Measurements from ENCODE around the gene DGKB.

The DGKB gene

DNA sequence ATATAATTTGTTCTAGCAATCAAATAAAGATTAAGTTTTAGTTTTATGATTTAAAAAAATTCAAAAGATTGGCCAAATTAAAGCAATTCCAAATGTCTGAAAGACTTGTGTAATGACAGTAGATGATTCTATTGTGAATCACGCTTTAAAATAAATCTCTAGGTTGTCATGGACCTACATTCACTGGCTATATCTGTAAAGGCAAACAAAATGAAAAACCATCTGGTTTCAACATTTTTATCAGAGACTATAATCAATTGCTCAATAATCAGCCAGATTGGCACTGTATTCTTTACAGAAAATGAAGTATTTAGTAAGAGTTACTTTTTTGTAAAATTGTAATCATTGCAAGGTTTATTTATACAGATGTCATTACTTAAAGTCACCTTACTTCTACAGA, 60.7 kb downstream of the DGKB start:
- TF ChIP-seq, protein P1, sequence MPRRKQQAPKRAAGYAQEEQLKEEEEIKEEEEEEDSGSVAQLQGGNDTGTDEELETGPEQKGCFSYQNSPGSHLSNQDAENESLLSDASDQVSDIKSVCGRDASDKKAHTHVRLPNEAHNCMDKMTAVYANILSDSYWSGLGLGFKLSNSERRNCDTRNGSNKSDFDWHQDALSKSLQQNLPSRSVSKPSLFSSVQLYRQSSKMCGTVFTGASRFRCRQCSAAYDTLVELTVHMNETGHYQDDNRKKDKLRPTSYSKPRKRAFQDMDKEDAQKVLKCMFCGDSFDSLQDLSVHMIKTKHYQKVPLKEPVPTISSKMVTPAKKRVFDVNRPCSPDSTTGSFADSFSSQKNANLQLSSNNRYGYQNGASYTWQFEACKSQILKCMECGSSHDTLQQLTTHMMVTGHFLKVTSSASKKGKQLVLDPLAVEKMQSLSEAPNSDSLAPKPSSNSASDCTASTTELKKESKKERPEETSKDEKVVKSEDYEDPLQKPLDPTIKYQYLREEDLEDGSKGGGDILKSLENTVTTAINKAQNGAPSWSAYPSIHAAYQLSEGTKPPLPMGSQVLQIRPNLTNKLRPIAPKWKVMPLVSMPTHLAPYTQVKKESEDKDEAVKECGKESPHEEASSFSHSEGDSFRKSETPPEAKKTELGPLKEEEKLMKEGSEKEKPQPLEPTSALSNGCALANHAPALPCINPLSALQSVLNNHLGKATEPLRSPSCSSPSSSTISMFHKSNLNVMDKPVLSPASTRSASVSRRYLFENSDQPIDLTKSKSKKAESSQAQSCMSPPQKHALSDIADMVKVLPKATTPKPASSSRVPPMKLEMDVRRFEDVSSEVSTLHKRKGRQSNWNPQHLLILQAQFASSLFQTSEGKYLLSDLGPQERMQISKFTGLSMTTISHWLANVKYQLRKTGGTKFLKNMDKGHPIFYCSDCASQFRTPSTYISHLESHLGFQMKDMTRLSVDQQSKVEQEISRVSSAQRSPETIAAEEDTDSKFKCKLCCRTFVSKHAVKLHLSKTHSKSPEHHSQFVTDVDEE (CRISPR knock-in tag; IDR thresholded peaks at IDR 0.05) = no peak
- TF ChIP-seq ZFP30 (CRISPR knock-in tag; IDR thresholded peaks at IDR 0.05) (no peak), ZNF70 (CRISPR knock-in tag; IDR thresholded peaks at IDR 0.05) (no peak), RARB (CRISPR knock-in tag; IDR thresholded peaks at IDR 0.05) (no peak), ISL1 (CRISPR knock-in tag; IDR thresholded peaks at IDR 0.05) (no peak), TOX (CRISPR knock-in tag; IDR thresholded peaks at IDR 0.05; ENCODE audit: borderline replicate concordance) (no peak), ZNF565 (CRISPR knock-in tag; conservative IDR thresholded peaks at IDR 0.05; ENCODE audit: low read depth) (no peak), ESRRG (CRISPR knock-in tag; IDR thresholded peaks at IDR 0.05) (no peak), GLIS3 (CRISPR knock-in tag; IDR thresholded peaks at IDR 0.05) (no peak), PPARA (CRISPR knock-in tag; IDR thresholded peaks at IDR 0.05; ENCODE audit: borderline replicate concordance) (no peak), OSR1 (CRISPR knock-in tag; IDR thresholded peaks at IDR 0.05) (no peak)
- TF ChIP-seq, protein P2, sequence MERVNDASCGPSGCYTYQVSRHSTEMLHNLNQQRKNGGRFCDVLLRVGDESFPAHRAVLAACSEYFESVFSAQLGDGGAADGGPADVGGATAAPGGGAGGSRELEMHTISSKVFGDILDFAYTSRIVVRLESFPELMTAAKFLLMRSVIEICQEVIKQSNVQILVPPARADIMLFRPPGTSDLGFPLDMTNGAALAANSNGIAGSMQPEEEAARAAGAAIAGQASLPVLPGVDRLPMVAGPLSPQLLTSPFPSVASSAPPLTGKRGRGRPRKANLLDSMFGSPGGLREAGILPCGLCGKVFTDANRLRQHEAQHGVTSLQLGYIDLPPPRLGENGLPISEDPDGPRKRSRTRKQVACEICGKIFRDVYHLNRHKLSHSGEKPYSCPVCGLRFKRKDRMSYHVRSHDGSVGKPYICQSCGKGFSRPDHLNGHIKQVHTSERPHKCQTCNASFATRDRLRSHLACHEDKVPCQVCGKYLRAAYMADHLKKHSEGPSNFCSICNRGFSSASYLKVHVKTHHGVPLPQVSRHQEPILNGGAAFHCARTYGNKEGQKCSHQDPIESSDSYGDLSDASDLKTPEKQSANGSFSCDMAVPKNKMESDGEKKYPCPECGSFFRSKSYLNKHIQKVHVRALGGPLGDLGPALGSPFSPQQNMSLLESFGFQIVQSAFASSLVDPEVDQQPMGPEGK (CRISPR knock-in tag; IDR thresholded peaks at IDR 0.05; ENCODE audit: borderline replicate concordance) = no peak
- TF ChIP-seq, protein P3, sequence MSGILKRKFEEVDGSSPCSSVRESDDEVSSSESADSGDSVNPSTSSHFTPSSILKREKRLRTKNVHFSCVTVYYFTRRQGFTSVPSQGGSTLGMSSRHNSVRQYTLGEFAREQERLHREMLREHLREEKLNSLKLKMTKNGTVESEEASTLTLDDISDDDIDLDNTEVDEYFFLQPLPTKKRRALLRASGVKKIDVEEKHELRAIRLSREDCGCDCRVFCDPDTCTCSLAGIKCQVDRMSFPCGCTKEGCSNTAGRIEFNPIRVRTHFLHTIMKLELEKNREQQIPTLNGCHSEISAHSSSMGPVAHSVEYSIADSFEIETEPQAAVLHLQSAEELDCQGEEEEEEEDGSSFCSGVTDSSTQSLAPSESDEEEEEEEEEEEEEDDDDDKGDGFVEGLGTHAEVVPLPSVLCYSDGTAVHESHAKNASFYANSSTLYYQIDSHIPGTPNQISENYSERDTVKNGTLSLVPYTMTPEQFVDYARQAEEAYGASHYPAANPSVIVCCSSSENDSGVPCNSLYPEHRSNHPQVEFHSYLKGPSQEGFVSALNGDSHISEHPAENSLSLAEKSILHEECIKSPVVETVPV (CRISPR knock-in tag; IDR thresholded peaks at IDR 0.05) = no peak
- peak; percentile 49; the same call in 2 of the 3 replicates for ATAC-seq

DNA sequence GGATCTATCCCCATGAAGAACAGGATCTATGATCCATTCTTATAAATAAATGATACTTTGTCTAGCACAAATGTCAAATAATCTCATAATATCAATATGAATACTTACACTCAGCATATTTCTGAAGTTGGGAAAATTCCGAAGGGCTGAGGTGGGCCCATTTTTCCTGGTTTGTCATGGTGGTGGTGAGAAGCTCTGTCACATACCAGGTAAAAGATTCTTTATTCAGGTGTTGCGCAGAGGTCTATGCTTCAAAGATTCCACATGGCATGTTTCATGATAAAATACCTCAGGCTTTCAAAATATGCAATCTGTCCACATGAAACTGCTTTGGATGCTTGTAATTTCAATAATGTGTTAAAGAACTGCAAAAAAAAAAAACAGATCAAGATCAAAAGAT, 61.5 kb downstream of the DGKB start:
- no peak for ATAC-seq
- TF ChIP-seq ESRRG (CRISPR knock-in tag; IDR thresholded peaks at IDR 0.05) (no peak), PPARA (CRISPR knock-in tag; IDR thresholded peaks at IDR 0.05; ENCODE audit: borderline replicate concordance) (no peak), ZFP30 (CRISPR knock-in tag; IDR thresholded peaks at IDR 0.05) (no peak), GLIS3 (CRISPR knock-in tag; IDR thresholded peaks at IDR 0.05) (no peak), RARB (CRISPR knock-in tag; IDR thresholded peaks at IDR 0.05) (no peak), ISL1 (CRISPR knock-in tag; IDR thresholded peaks at IDR 0.05) (no peak), ZNF8 (CRISPR knock-in tag; IDR thresholded peaks at IDR 0.05) (no peak), ARNTL (CRISPR knock-in tag; IDR thresholded peaks at IDR 0.05; ENCODE audit: borderline replicate concordance, low read depth) (no peak), ZNF565 (CRISPR knock-in tag; conservative IDR thresholded peaks at IDR 0.05; ENCODE audit: low read depth) (no peak), SNAI2 (CRISPR knock-in tag; IDR thresholded peaks at IDR 0.05) (no peak), ZFP3 (CRISPR knock-in tag; IDR thresholded peaks at IDR 0.05) (no peak), TOX (CRISPR knock-in tag; IDR thresholded peaks at IDR 0.05; ENCODE audit: borderline replicate concordance) (no peak), TCF4 (CRISPR knock-in tag; IDR thresholded peaks at IDR 0.05; ENCODE audit: borderline replicate concordance) (no peak), ZNF70 (CRISPR knock-in tag; IDR thresholded peaks at IDR 0.05) (no peak), CSDC2 (CRISPR knock-in tag; IDR thresholded peaks at IDR 0.05) (no peak)
- TF ChIP-seq, protein P1 (CRISPR knock-in tag; IDR thresholded peaks at IDR 0.05) = no peak
- TF ChIP-seq, protein P4, sequence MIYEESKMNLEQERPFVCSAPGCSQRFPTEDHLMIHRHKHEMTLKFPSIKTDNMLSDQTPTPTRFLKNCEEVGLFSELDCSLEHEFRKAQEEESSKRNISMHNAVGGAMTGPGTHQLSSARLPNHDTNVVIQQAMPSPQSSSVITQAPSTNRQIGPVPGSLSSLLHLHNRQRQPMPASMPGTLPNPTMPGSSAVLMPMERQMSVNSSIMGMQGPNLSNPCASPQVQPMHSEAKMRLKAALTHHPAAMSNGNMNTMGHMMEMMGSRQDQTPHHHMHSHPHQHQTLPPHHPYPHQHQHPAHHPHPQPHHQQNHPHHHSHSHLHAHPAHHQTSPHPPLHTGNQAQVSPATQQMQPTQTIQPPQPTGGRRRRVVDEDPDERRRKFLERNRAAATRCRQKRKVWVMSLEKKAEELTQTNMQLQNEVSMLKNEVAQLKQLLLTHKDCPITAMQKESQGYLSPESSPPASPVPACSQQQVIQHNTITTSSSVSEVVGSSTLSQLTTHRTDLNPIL (CRISPR knock-in tag; IDR thresholded peaks at IDR 0.05; ENCODE audit: low read depth) = no peak
- TF ChIP-seq, protein P3 (CRISPR knock-in tag; IDR thresholded peaks at IDR 0.05) = no peak
- TF ChIP-seq, protein P2 (CRISPR knock-in tag; IDR thresholded peaks at IDR 0.05; ENCODE audit: borderline replicate concordance) = no peak
- TF ChIP-seq, protein P5, sequence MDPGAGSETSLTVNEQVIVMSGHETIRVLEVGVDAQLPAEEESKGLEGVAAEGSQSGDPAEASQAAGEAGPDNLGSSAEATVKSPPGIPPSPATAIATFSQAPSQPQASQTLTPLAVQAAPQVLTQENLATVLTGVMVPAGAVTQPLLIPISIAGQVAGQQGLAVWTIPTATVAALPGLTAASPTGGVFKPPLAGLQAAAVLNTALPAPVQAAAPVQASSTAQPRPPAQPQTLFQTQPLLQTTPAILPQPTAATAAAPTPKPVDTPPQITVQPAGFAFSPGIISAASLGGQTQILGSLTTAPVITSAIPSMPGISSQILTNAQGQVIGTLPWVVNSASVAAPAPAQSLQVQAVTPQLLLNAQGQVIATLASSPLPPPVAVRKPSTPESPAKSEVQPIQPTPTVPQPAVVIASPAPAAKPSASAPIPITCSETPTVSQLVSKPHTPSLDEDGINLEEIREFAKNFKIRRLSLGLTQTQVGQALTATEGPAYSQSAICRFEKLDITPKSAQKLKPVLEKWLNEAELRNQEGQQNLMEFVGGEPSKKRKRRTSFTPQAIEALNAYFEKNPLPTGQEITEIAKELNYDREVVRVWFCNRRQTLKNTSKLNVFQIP (CRISPR knock-in tag; IDR thresholded peaks at IDR 0.05; ENCODE audit: borderline replicate concordance, low read depth) = no peak

All from SK-N-SH treated with all-trans-retinoic acid at 6 μM for 48 hours (cell line).